Heart left ventricle (tissue), 13 donors: ENCODE results near the gene CD72.

Source experiments
- POLR2A ChIP-seq, 2 donors: fragments of 450-650 bp; IDR thresholded peaks; one replicate each; pipeline ENCODE4 v1.6.1; 2017; ENCODE audit warnings: antibody characterized with exemption in 2 of 2, mild to moderate bottlenecking in 2 of 2, moderate library complexity in 2 of 2
- TF ChIP-seq, protein P1 (sequence below), 12 donors: fragments of 200-600 bp; sonication (generic) in 4 of 12; IDR thresholded peaks; one replicate each; pipeline versions ENCODE4 v1.5.0 to v1.8.0; 2018 to 2022; ENCODE audit warnings: antibody characterized with exemption in 12 of 12, mild to moderate bottlenecking in 5 of 12
- donor health status: ischemic (EF 13 %, LVEDD 7.1; RV severe dilation, severe dysfunction).
- donor health status: DM: no; HTN: yes; CAD: no.
- donor health status: DM: no; HTN: no; CAD: no.
- donor health status: ischemic (EF 25% LVEDD 6.9; RV normal size, moderate dysfunction).
- donor health status: ischemic (EF 25% LVEDD 5.7; RV mildly dilated, moderate dysfunction).
- donor health status: ischemic (EF 35%, LVEDD 5.7; RV mildly dilated, moderate dysfunction).
- donor health status: nonischemic (EF 11% LVEDD 7.7; RV severe dilation, severe dysfunction).
- donor health status: DM: yes; HTN: yes; CAD: no.
- donor health status: PGD.
- donor health status: ischemic (EF 29% LVEDD 5.4; RV normal size, mild dysfunction).
- donor health status: nonischemic (EF 23%, LVEDD 6.1; RV moderate dilation, normal function).

DNA sequence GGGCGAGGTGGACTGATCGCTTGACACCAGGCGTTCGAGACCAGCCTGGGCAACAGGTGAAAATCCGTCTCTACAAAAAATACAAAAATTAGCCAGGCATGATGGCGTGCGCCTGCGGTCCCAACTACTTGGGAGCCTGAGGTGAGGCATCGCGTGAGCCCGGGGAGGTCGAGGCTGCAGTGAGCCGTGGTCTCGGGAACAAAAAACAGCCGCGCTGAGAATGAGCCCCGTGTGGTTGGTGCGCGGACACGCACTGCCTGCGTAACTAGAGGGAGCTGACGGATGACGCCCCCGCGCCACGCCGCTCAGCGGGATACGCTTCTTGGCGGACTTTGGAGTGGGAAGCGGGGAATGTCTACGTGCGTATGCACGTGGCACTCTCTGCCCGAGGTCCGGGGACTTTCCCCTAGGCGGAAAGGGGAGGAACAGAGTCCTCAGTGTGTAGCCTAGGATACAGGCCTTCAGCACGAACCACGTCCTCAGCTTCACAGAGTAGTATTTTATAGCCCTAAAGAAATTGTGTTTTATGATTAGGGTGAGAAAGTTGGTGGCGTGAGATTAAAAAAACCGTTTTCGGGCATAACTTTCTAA lies 39.4 kb upstream of the CD72 start, which contains the start of gene RMRP:
- TF ChIP-seq, protein P1, sequence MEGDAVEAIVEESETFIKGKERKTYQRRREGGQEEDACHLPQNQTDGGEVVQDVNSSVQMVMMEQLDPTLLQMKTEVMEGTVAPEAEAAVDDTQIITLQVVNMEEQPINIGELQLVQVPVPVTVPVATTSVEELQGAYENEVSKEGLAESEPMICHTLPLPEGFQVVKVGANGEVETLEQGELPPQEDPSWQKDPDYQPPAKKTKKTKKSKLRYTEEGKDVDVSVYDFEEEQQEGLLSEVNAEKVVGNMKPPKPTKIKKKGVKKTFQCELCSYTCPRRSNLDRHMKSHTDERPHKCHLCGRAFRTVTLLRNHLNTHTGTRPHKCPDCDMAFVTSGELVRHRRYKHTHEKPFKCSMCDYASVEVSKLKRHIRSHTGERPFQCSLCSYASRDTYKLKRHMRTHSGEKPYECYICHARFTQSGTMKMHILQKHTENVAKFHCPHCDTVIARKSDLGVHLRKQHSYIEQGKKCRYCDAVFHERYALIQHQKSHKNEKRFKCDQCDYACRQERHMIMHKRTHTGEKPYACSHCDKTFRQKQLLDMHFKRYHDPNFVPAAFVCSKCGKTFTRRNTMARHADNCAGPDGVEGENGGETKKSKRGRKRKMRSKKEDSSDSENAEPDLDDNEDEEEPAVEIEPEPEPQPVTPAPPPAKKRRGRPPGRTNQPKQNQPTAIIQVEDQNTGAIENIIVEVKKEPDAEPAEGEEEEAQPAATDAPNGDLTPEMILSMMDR (IDR thresholded peaks at IDR 0.05) = peak in 11 of 12 donors; percentile 12 to 55 (median 32)
- TF ChIP-seq POLR2A (IDR thresholded peaks at IDR 0.05) = peak in 1 of 2 donors; percentile 31
